ENCODE data around the gene KIZ.

- TF ChIP-seq POLR2A (IDR thresholded peaks at IDR 0.05) (no peak), CTCF (IDR thresholded peaks at IDR 0.05) (no peak), POLR2AphosphoS5 (IDR thresholded peaks at IDR 0.05; ENCODE audit: insufficient read depth in 1 of 2, low read depth in 1 of 2) (no peak)
These were observed 146.4 kb downstream of the KIZ start for GRCh38 chr20:21272279-21272678.
